Activated gamma-delta T cell treated with Interleukin-2 at 50 U/mL for 16 hours (primary cell): ENCODE results near the gene ZNF575.

Source experiments
- DNase-seq: peaks from one replicate; pipeline ENCODE4 v3.0.0-alpha.2; 2020

The ZNF575 gene

GRCh38 chr19:43532962-43533545 lies at the start of gene ZNF575:
Gene ZNF575, plus strand, starts transcription at chr19:43533188. Its CDS starts 1,235 bp downstream, at chr19:43534423.
- DNase-seq = peak; percentile 77

- DNase-seq = no peak
These were observed 49.7 kb upstream of the ZNF575 start for GRCh38 chr19:43483281-43483680.

- no peak for DNase-seq
These were observed 47.0 kb upstream of the ZNF575 start for GRCh38 chr19:43485951-43486350.

GRCh38 chr19:43486412-43486811 lies 46.6 kb upstream of the ZNF575 start:
- DNase-seq = no peak

- DNase-seq = no peak
These were observed 44.8 kb upstream of the ZNF575 start for GRCh38 chr19:43488179-43488578.

GRCh38 chr19:43489310-43489709 lies 43.7 kb upstream of the ZNF575 start:
- DNase-seq = no peak

- no peak for DNase-seq
These were observed 42.9 kb upstream of the ZNF575 start for GRCh38 chr19:43489979-43490599.

GRCh38 chr19:43490759-43491158 lies 42.2 kb upstream of the ZNF575 start:
- DNase-seq = no peak

GRCh38 chr19:43495082-43495481 lies 37.9 kb upstream of the ZNF575 start:
- no peak for DNase-seq

- no peak for DNase-seq
These were observed 36.0 kb upstream of the ZNF575 start for GRCh38 chr19:43496960-43497359.

- no peak for DNase-seq
These were observed 34.6 kb upstream of the ZNF575 start for GRCh38 chr19:43498233-43498842.

- DNase-seq = no peak
These were observed 33.9 kb upstream of the ZNF575 start for GRCh38 chr19:43499042-43499441.

- DNase-seq = no peak
These were observed 31.1 kb upstream of the ZNF575 start for GRCh38 chr19:43501661-43502418.

- DNase-seq = no peak
These were observed 30.5 kb upstream of the ZNF575 start for GRCh38 chr19:43502419-43502976.

- peak; percentile 100 for DNase-seq
These were observed 29.2 kb upstream of the ZNF575 start for GRCh38 chr19:43503501-43504425.

GRCh38 chr19:43504426-43505185 lies 28.4 kb upstream of the ZNF575 start, which contains the start of gene PHLDB3:
Gene PHLDB3, minus strand, starts transcription at chr19:43504746. Its CDS starts 628 bp downstream, at chr19:43504118.
- DNase-seq = peak; percentile 41

GRCh38 chr19:43505186-43505456 lies 27.9 kb upstream of the ZNF575 start:
- no peak for DNase-seq

GRCh38 chr19:43505941-43506340 lies 27.0 kb upstream of the ZNF575 start:
- no peak for DNase-seq

- no peak for DNase-seq
These were observed 26.4 kb upstream of the ZNF575 start for GRCh38 chr19:43506629-43507028.

GRCh38 chr19:43507880-43508279 lies 25.1 kb upstream of the ZNF575 start:
- no peak for DNase-seq

GRCh38 chr19:43510713-43511112 lies 22.3 kb upstream of the ZNF575 start:
- no peak for DNase-seq

- no peak for DNase-seq
These were observed 21.7 kb upstream of the ZNF575 start for GRCh38 chr19:43511324-43511723.
